ENCODE measurements around the gene AK8.

DNA sequence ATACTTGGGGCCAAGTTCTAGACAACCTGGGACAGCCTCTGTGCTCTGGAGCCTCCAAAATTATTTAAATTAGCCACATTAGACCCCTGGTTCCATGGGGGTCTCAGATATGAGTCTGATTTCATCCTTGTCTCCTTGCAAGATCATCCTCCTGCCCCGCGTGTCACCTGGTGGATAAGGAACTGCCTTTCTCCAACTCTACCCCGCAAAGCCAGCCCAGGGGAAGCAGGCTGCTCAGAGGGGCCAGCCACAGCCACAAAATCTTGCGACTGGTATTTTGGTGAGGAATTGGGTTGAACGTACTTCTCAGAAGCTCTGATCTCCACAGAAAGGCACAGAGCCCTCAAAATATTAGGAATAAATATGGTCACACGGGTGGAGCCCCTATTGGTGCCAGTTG, 101.2 kb downstream of the AK8 start:
- TF ChIP-seq RXRA (IDR thresholded peaks at IDR 0.05; ENCODE audit: borderline replicate concordance, low read depth) (no peak), SMC3 (IDR thresholded peaks at IDR 0.05; ENCODE audit: low read depth, low read length) (no peak), MXI1 (IDR thresholded peaks at IDR 0.05; ENCODE audit: low read depth, low read length) (no peak), EZH2phosphoT487 (IDR thresholded peaks at IDR 0.05; ENCODE audit: borderline replicate concordance, low read depth) (no peak)
- TF ChIP-seq, protein P1, sequence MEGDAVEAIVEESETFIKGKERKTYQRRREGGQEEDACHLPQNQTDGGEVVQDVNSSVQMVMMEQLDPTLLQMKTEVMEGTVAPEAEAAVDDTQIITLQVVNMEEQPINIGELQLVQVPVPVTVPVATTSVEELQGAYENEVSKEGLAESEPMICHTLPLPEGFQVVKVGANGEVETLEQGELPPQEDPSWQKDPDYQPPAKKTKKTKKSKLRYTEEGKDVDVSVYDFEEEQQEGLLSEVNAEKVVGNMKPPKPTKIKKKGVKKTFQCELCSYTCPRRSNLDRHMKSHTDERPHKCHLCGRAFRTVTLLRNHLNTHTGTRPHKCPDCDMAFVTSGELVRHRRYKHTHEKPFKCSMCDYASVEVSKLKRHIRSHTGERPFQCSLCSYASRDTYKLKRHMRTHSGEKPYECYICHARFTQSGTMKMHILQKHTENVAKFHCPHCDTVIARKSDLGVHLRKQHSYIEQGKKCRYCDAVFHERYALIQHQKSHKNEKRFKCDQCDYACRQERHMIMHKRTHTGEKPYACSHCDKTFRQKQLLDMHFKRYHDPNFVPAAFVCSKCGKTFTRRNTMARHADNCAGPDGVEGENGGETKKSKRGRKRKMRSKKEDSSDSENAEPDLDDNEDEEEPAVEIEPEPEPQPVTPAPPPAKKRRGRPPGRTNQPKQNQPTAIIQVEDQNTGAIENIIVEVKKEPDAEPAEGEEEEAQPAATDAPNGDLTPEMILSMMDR (IDR thresholded peaks at IDR 0.05): no peak
